Neural cell (in vitro differentiated cells): ENCODE results near the gene LRRC8C.

ENCODE experiments used
- CTCF ChIP-seq: fragments of 450-650 bp; IDR thresholded peaks from 2 replicates; pipeline ENCODE4 v1.5.1; 2014; ENCODE audit warnings: antibody characterized with exemption, mild to moderate bottlenecking, moderate library complexity; ENCODE audit not compliant: poor library complexity, severe bottlenecking
- SMC3 ChIP-seq: fragments of 450-650 bp; conservative IDR thresholded peaks from 2 replicates; pipeline ENCODE4 v1.6.1; 2014; ENCODE audit warnings: antibody characterized with exemption, mild to moderate bottlenecking, moderate library complexity; ENCODE audit not compliant: poor library complexity

- TF ChIP-seq CTCF (no peak), SMC3 (no peak)
Observed at GRCh38 chr1:89688607-89689006, 55.7 kb downstream of the LRRC8C start.
